ENCODE results near the gene KLHDC3. TPM values are rescaled to one million over a fixed set of nuclear protein-coding genes. Genes with fewer than 3 reads are reported as not detected.

The KLHDC3 gene
- 10 to 100 TPM; 40.9 to 78.8 (median 55.1) TPM for total RNA-seq
- polyA plus RNA-seq, result 10 to 100 TPM; 72.1 to 90.9 TPM
- long read RNA-seq, donor 1, transcript KLHDC3-202 (11 exons, 1,909 nt), result major isoform, 517 of 600 reads
- long read RNA-seq, donor 1, partial matches to known transcripts, result 54 of 600 reads
- long read RNA-seq, donor 1, other reads (novel, unspliced or antisense), result 26 of 600 reads
- long read RNA-seq, donor 2, transcript KLHDC3-202 (11 exons, 1,909 nt), result major isoform, 44 of 66 reads
- long read RNA-seq, donor 2, partial matches to known transcripts, result 20 of 66 reads
- long read RNA-seq, donor 2, other reads (novel, unspliced or antisense), result 0 of 66 reads
- long read RNA-seq, donor 3, transcript KLHDC3-202 (11 exons, 1,909 nt), result major isoform, 183 of 208 reads
- long read RNA-seq, donor 3, partial matches to known transcripts, result 16 of 208 reads
- long read RNA-seq, donor 3, other reads (novel, unspliced or antisense), result 9 of 208 reads

DNA sequence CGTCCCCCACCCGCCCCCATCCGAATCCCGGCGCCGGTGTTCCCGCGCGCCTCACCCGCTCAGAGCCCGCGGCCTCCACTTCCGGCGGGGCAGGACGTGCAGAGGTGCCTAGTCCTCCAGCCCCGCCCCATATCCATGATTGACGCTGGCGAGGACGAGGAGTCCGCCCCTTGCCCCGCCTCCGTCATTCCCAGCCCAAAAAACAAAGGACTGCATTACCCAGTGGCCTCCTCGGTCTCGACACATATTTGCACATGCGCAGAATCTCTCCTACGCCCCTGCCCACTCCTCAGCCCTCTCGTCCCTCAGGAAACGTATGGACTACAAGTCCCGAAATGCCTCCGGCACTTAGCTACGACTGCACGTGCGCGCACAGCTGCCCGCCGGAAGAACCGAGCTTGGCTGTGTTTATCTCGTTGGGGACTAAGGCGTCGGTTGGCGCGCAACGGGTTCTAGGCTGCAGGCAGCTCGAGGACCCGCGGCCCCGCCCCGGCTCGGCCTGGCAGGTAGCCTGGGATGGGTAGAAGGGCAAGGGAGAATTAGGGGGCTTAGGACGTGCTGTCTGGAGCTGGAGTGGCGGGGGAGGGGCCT is at the start of gene KLHDC3, which contains the start of gene MEA1:
Gene KLHDC3 (plus strand): TSS at position 407 of the 591 bp plus-strand sequence. CDS start 2,944 bp downstream, outside the sequence.
Gene MEA1 (minus strand): TSS at position 104 of the 591 bp plus-strand sequence. CDS start 133 bp downstream, outside the sequence.
- Histone ChIP-seq H3K4me3 (peak within 1 kb of the TSS; percentile 73), H3K4me1 (ENCODE audit: insufficient read depth) (peaks cover 12% of the 10 kb centered on the region), H3K27me3 (no peaks in the 10 kb centered on the region), H3K36me3 (no peaks in the 10 kb centered on the region), H3K27ac (peak within 1 kb of the TSS; percentile 11 to 65), H3K9me3 (no peaks in the 10 kb centered on the region)
- TF ChIP-seq POLR2A (IDR thresholded peaks at IDR 0.05), result peak; percentile 29
- TF ChIP-seq, protein P1, sequence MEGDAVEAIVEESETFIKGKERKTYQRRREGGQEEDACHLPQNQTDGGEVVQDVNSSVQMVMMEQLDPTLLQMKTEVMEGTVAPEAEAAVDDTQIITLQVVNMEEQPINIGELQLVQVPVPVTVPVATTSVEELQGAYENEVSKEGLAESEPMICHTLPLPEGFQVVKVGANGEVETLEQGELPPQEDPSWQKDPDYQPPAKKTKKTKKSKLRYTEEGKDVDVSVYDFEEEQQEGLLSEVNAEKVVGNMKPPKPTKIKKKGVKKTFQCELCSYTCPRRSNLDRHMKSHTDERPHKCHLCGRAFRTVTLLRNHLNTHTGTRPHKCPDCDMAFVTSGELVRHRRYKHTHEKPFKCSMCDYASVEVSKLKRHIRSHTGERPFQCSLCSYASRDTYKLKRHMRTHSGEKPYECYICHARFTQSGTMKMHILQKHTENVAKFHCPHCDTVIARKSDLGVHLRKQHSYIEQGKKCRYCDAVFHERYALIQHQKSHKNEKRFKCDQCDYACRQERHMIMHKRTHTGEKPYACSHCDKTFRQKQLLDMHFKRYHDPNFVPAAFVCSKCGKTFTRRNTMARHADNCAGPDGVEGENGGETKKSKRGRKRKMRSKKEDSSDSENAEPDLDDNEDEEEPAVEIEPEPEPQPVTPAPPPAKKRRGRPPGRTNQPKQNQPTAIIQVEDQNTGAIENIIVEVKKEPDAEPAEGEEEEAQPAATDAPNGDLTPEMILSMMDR (IDR thresholded peaks at IDR 0.05), result no peak
- intact Hi-C loops (cut with DNase I), result loop anchor here in 2 of 4 donors (10.0 kb wide), 1 partner anchor 109 kb away; no protein-coding TSS in a partner anchor
- peak; percentile 99 to 100 (median 99) for DNase-seq
- WGBS, 3 donors, result 0 to 1% (median 0%) methylated on average over 37 to 51 of the region's 51 CpGs

DNA sequence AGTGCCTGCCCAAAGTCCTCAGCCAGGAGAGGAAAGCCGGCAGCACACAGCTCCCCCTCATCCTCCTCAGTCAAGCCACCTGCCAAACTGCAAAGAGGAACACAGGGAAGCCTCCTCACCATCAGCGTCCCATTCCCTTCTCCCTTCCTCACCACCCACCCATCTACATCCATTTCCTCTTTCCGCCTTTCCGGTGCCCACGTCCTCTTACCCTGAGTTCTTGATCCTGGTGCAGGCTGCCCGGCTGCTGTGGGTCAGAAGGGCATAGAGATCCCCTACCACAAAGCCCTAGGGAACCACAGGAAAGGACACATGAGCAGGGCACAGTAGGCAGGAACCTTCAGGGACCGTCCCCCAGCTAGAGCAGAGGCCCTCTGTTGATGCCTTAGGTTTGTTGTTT is 47.5 kb upstream of the KLHDC3 start:
- TF ChIP-seq, protein P1 (IDR thresholded peaks at IDR 0.05), result no peak
- no peak for TF ChIP-seq EP300 (IDR thresholded peaks at IDR 0.05)
- TF ChIP-seq POLR2A (IDR thresholded peaks at IDR 0.05), result no peak
- peaks cover 3% of the 10 kb centered on the region for H3K36me3 ChIP-seq
- no peaks in the 10 kb centered on the region for H3K4me1 ChIP-seq (ENCODE audit: insufficient read depth)
- H3K4me3 ChIP-seq, result no peak overlapping the region
- H3K27me3 ChIP-seq, result no peaks in the 10 kb centered on the region
- no peaks in the 10 kb centered on the region for H3K9me3 ChIP-seq
- H3K27ac ChIP-seq, result no peak overlapping the region
- DNase-seq, result no peak
- 70 to 81% (median 73%) methylated on average over 7 of the region's 7 CpGs for WGBS, 3 donors
- intact Hi-C loops (cut with DNase I), result loop anchor here in 1 of 4 donors (10.0 kb wide), 1 partner anchor 52 kb away; the partner anchor contains the start of gene PTCRA

- 91 to 95% (median 93%) methylated on average over 11 of the region's 11 CpGs for WGBS, 3 donors
- Histone ChIP-seq H3K9me3 (no peaks in the 10 kb centered on the region), H3K36me3 (peaks cover 3% of the 10 kb centered on the region), H3K4me1 (ENCODE audit: insufficient read depth) (no peaks in the 10 kb centered on the region), H3K4me3 (no peak overlapping the region), H3K27ac (no peak overlapping the region), H3K27me3 (no peaks in the 10 kb centered on the region)
- intact Hi-C loops (cut with DNase I), result loop anchor here in 1 of 4 donors (10.0 kb wide), 1 partner anchor 52 kb away; the partner anchor contains the start of gene PTCRA
- DNase-seq, result no peak
- TF ChIP-seq POLR2A (IDR thresholded peaks at IDR 0.05), result no peak
- no peak for TF ChIP-seq EP300 (IDR thresholded peaks at IDR 0.05)
- TF ChIP-seq, protein P1 (IDR thresholded peaks at IDR 0.05), result no peak
These were observed 46.8 kb upstream of the KLHDC3 start for GRCh38 chr6:42967228-42967627.

GRCh38 chr6:42968126-42968701 is 45.8 kb upstream of the KLHDC3 start:
- H3K4me1 ChIP-seq (ENCODE audit: insufficient read depth), result no peaks in the 10 kb centered on the region
- H3K9me3 ChIP-seq, result no peaks in the 10 kb centered on the region
- TF ChIP-seq POLR2A (IDR thresholded peaks at IDR 0.05) (no peak), EP300 (IDR thresholded peaks at IDR 0.05) (no peak)
- TF ChIP-seq, protein P1 (IDR thresholded peaks at IDR 0.05), result no peak
- H3K27me3 ChIP-seq, result no peaks in the 10 kb centered on the region
- H3K4me3 ChIP-seq, result no peak overlapping the region
- 86 to 94% (median 92%) methylated on average over 12 of the region's 12 CpGs for WGBS, 3 donors
- intact Hi-C loops (cut with DNase I), result loop anchor here in 1 of 4 donors (10.0 kb wide), 1 partner anchor 53 kb away; the partner anchor contains the start of gene PTCRA
- peaks cover 3% of the 10 kb centered on the region for H3K36me3 ChIP-seq
- no peak for DNase-seq
- no peak overlapping the region for H3K27ac ChIP-seq

Measured in ovary (tissue), 10 donors.